Left ventricle myocardium inferior (tissue), 1 donor: Measurements from ENCODE around the gene DGKQ. TPM values are rescaled to one million over a fixed set of nuclear protein-coding genes. Genes with fewer than 3 reads are reported as not detected.

ENCODE experiments used
- DNase-seq: peaks from one replicate; pipeline ENCODE4 v3.0.0-alpha.2; 2020
- H3K27ac ChIP-seq: fragments of 200-600 bp; replicated peaks from 2 replicates; pipeline ENCODE4 v1.8.0; 2021
- H3K27me3 ChIP-seq: fragments of 200-600 bp; 2 replicates; pipeline ENCODE4 v1.8.0; 2021; ENCODE audit warnings: low read depth
- H3K36me3 ChIP-seq: fragments of 200-600 bp; 2 replicates; pipeline ENCODE4 v1.8.0; 2021
- H3K4me1 ChIP-seq: fragments of 200-600 bp; 2 replicates; pipeline ENCODE4 v1.8.0; 2021
- H3K4me3 ChIP-seq: fragments of 200-600 bp; 2 replicates; pipeline ENCODE4 v1.8.0; 2021; ENCODE audit warnings: mild to moderate bottlenecking, moderate library complexity
- H3K9me3 ChIP-seq: fragments of 200-600 bp; replicated peaks from 2 replicates; pipeline ENCODE4 v1.8.0; 2021
- CTCF ChIP-seq: fragments of 200-600 bp; IDR thresholded peaks from 2 replicates; pipeline ENCODE4 v1.8.0; 2021; ENCODE audit warnings: antibody characterized with exemption, mild to moderate bottlenecking, borderline replicate concordance
- intact Hi-C: fragments of 100-400 bp; cut with micrococcal nuclease; formaldehyde crosslinking; loops from one replicate; pipeline ENCODE4 v1.11.0; 2022
- total RNA-seq: library from RNA; stranded (reverse); fragmentation: NEBNext Ultra II Directional; extraction: Animal tissue kit (Norgen Biotek cat#: 25700); gene quantifications from one replicate; pipeline ENCODE4 v1.2.1, GENCODE V29; 2021
- donor health status: DM: no; HTN: yes; CAD: no; lungs with severe emphysema.

Gene DGKQ
- total RNA-seq, 1 donor from 2014 or later = 3.5 TPM

GRCh38 chr4:986428-986878, 13.1 kb upstream of the DGKQ start:
- H3K4me1 ChIP-seq = peaks cover 36% of the 10 kb centered on the region
- DNase-seq = no peak
- H3K27ac ChIP-seq = peak overlapping the region; percentile 62
- TF ChIP-seq CTCF = no peak
- intact Hi-C loops = no loop called here
- no peaks in the 10 kb centered on the region for H3K27me3 ChIP-seq
- no peaks in the 10 kb centered on the region for H3K9me3 ChIP-seq
- peaks cover 9% of the 10 kb centered on the region for H3K36me3 ChIP-seq
- peak overlapping the region; percentile 81 for H3K4me3 ChIP-seq

- H3K27me3 ChIP-seq = no peaks in the 10 kb centered on the region
- peaks cover 3% of the 10 kb centered on the region for H3K36me3 ChIP-seq
- intact Hi-C loops = no loop called here
- H3K4me3 ChIP-seq = peak overlapping the region; percentile 49
- H3K27ac ChIP-seq = no peak overlapping the region
- DNase-seq = peak; percentile 80
- peaks cover 36% of the 10 kb centered on the region for H3K4me1 ChIP-seq
- no peaks in the 10 kb centered on the region for H3K9me3 ChIP-seq
- TF ChIP-seq CTCF = no peak
These were observed 11.9 kb upstream of the DGKQ start for GRCh38 chr4:985123-985830.

GRCh38 chr4:984336-985054, 11.1 kb upstream of the DGKQ start:
- Histone ChIP-seq H3K36me3 (no peaks in the 10 kb centered on the region), H3K4me3 (peak overlapping the region; percentile 49), H3K27me3 (no peaks in the 10 kb centered on the region), H3K4me1 (peaks cover 36% of the 10 kb centered on the region), H3K27ac (no peak overlapping the region), H3K9me3 (no peaks in the 10 kb centered on the region)
- no peak for DNase-seq
- TF ChIP-seq CTCF = no peak
- intact Hi-C loops = no loop called here

- H3K9me3 ChIP-seq = no peaks in the 10 kb centered on the region
- intact Hi-C loops = no loop called here
These were observed 9.4 kb upstream of the DGKQ start for GRCh38 chr4:982814-983213.

GRCh38 chr4:982291-982690, 8.9 kb upstream of the DGKQ start:
- Histone ChIP-seq H3K4me1 (peaks cover 26% of the 10 kb centered on the region), H3K9me3 (no peaks in the 10 kb centered on the region), H3K27me3 (no peaks in the 10 kb centered on the region), H3K36me3 (no peaks in the 10 kb centered on the region), H3K27ac (no peak overlapping the region), H3K4me3 (no peak overlapping the region)
- intact Hi-C loops = no loop called here
- no peak for DNase-seq
- TF ChIP-seq CTCF = no peak

More at GRCh38 chr4:982814-983213, 9.4 kb upstream of the DGKQ start:
- Histone ChIP-seq H3K4me1 (peaks cover 31% of the 10 kb centered on the region), H3K36me3 (no peaks in the 10 kb centered on the region), H3K27ac (no peak overlapping the region), H3K4me3 (no peak overlapping the region), H3K27me3 (no peaks in the 10 kb centered on the region)
- no peak for TF ChIP-seq CTCF
- no peak for DNase-seq
